Stimulated activated CD8-positive, alpha-beta memory T cell treated with anti-CD3 and anti-CD28 coated beads, Interleukin-12 subunit alpha, Interleukin-12 subunit beta, amount 100 ng/mL, for 24 hours (primary cell): ENCODE results near the gene STXBP6.

Source experiments
- DNase-seq: peaks from one replicate; pipeline ENCODE4 v3.0.0-alpha.2; 2020; ENCODE audit errors: extremely low read depth

The STXBP6 gene

DNA sequence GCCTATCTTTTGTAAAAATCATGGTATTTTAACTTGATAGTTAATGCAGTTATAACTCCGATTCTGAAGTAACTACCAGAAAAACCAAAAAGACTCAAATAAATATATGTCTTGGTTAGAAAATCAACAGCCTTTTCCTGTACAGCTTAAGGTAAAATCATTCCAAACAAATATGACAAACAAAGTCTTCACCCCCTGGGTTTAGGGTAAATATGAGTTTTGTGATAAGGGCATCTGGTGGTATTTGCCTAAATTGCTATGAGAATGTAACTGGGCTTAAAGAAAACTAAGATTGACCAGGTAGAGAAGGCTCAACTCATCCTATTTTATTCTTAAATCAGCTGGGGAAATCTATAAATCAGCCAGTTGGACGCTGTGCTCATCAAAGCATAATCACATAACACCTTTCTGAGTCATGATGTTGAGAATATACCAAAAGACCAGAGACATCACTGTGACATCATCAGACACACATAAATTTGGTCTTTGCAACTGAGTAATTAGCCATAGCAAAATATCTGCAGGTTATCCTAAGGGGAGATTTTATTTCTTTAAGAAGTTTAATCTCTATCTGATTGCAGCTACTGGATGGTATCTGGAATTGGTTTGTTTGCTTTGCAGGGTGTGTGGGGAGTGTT lies 133.9 kb downstream of the STXBP6 start:
- no peak for DNase-seq

DNA sequence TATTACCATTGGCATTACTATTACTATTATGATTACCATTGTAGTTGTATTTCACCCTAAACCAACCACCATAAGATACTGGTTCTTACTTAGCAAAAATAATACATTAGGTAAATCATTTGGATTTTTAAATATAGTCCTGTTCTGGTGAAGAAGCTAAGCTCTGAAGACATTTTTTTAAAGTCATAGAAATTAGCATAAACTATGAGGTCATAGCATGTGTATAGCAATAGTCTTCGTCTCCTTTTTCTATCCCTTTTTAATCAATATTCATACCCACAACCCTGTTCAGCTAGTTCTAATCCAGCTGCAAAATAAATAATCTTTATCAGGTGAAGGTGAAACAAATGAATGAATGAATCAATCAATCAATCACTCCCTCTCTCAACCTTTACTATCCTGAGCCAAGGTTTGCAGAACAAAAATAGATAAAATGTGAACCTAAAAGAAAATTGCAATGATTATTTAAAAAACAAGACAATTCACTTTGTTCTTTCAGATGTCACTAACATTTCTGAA lies 134.5 kb downstream of the STXBP6 start:
- DNase-seq = no peak

DNA sequence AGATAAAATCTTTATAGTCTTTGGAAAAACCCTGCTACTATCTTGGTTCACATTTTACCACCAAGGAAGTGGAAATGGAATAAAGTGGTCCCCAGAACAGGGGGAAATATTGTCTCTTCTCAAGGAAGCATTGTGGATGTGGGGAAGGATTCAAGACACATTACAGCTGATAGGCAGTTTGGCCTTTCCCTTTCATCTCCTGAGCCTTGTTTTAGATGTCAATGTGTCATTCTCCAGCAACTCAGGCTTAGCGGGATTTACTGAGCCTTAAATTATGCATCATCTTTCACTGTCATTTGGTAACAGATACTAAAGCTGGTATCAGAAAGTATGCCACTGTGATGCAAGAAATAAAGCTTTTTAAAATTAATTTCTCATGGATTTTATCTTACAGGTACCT lies 136.2 kb downstream of the STXBP6 start:
- no peak for DNase-seq

DNA sequence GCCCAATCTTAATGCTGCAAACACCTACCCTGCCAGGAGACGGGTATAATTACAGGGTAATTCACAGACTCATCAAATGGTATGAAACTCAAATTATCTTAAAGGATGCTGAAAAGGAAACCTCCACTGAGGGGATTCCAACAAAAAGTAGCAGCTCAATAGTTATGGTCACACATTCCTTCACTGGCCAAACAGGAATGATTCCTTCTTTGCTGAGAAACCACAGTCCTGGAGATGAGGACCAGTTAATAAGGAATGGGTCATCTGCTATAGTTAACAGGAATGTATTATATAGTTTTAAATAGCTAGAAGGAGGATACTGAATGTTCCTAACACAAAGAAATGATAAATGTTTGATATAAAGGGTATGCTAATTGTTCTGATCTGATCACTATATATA lies 136.9 kb downstream of the STXBP6 start:
- no peak for DNase-seq

DNA sequence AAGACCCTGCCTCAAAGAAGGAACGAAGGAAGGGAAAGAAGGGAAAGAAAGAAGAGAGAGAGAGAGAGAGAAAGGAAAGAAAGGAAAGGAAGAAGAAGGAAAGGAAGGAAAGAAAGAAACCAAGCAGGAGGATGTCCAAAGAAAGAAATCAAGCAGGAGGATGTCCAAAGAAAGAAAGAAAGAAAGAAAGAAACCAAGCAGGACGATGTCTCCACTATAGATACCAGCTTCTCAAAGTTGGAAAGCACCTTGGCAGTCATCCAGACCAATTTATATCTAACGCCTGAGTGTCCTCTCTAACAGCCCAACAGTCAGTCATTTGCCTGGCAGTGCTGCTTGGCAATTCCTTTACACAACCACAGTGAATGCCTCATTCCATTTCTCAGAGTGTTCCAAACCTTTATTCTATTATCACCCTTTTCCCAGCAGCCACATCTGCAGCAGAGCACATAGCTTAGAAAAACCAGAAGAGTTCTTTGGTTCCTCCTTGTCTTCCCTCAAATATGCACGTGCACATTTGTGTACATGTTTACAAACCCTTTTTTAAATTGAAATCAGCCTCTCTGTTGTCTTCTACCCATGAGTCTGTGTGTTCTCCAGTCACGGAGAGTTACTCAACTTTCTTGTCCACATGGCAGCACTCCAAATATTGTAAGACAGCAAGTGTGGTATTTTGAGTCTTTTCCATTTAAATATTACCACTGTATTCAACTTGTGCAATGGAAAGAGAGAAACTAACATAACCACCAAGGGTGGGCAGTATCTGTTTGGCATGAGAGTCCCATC lies 138.4 kb downstream of the STXBP6 start:
- DNase-seq = no peak

DNA sequence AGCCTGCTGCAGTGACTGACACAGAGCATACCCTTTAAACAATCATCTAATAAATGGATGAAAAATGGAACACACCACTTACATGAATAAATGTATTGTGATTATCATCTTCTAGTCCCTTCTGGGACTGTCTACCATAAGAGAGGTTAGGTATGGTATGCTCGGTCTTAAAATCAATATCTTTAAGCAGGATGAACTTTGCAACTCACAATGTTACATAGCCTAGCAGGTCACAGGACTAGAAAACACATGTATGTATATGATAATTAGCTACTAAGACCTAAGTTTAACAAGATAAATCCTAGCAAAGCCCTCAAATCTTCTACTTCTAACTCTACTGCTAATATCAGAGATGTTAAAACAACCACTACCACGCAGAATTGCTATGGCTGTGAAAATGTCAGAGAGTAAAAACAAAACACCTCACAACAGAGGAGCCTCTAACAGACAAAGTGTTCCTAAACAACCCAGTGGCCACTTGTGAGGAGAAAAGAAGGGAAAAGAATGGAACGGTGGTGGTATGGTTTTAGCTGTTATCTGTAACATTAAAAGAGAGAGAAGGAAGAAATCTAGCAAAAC lies 139.4 kb downstream of the STXBP6 start:
- no peak for DNase-seq

DNA sequence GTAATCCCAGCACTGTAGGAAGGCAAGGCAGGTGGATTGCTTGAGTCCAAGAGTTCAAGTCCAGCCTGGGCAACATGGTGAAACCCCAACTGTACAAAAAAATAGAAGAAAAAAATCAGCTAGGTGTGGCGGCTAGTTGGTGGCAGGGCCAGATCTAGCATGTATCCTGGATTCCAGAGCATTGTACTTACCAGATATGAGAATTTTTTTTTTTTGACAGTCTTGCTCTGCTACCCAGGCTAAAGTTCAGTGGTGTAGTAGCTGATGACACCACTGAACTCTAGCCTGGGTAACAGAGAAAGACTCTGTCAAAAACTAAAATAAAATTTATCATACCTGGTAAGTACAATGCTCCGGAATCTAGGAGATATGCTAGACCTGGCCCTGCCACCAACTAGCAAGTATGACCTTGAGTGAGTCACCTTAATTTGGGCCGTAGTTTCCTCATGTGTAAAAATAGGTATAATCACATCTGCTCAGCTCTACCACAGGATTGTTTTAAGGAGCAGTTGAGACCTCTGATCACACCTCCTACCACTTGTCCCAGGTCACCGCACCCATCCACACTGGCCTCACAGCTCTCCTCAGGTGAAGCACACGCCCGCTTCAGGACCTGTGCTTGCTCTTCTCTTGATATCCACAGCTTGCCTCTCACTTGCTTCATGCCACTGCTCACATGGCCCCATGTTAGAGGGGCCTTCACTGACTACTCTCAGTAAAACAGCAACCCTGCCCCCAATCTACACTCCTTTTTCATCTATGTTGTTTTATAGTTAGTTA lies 140.2 kb downstream of the STXBP6 start:
- DNase-seq = no peak

DNA sequence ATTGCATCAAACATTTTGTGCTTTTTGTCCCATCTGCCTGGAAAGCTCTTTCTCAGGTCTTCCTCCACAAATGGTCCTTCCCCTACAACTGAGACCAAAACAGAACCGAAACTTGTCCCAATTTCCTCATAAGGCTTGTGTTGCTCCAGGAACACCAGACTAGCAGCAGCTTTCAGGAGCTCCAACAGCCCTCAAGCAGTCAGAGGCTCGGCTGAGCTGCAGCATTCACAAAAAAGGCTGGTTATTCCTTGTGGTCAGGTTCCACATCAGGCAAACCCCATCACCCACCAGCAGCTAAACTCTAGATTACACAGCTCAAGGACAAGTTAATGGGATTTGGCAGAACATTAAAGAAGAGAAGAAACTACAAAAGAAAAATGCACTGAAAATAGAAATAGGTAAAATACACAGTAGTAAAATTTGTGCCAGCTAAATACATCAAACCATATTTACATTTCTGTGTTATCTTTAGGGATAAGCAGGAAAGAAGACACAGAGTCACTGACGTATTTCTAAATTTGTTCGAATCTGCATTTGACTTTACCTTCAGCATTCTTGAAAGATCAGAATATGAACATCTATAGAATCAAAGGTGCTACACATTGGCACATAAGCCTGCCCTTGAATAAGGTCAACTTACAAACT lies 141.2 kb downstream of the STXBP6 start:
- no peak for DNase-seq

DNA sequence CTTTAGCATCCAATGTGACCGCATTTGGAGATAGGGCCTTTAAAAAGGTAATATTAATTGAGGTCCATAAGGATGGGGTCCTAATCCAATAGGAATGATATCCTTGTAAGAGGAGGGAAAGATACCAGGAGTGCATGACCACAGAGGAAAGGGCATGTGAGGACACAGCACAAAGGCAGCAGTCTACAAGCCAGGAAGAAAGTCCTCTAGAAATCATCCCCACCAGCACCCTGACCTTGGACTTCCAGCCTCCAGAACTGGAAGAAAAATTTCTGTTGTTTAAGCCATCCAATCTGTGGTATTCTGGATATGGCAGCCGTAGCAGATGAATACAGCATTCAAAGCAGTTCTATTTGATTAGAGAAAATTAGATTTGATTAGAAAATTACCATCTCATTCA lies 145.4 kb downstream of the STXBP6 start:
- DNase-seq = no peak

DNA sequence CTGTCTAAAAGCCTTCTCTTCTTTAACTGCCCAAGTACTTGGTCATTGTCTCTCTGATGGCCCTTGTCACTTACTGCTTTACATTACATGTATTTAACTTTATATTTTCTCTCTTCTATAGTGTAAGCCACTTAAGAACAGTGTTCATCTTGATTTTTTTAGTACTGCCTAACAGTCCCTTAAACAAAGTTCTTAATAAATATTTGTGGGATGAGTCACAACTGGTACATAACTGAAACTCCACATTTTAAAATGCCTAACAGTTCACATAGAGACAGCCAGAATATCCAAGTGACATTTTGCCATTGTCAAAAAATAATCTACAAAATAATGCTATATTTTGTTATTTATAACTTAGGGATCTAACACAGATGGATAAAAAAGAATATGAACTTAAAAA lies 146.6 kb downstream of the STXBP6 start:
- no peak for DNase-seq

DNA sequence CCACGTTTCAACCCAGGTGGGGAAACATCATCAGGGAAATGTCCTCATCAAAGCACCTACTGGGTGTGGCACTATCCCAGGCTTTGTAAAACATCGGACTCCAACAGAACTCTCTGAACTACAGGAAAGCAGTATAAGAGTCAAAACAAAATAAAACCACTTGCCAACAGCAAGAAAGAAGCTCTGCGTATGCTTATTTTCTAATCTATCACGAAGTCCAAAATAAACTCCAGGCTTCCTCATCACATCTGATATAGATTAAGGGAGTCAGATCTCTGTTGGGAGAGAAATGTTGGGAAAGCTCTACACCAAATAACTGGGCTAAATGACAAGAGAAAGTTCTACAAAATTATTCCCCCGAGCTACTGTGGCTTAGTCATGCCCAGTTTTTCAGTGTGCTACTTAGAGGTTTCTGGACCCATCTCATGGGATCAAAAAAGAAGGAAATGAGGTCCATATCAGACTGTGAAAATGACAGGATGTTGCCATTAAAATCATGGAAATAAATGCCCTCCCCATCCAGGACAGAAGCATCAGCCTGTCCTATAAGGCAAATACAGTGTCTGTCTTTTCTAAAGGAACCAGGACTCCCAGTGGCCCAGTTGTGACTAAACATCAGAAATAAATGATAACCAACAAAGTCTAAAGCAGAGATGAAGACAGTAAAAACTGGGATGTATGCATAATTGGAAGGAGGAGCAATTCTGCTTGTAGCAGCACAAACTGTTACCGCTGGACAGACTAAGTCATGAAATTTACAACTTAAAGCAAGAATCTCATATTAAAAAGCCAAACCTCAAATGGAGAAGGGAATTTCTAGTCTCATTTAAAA lies 149.5 kb downstream of the STXBP6 start:
- no peak for DNase-seq

DNA sequence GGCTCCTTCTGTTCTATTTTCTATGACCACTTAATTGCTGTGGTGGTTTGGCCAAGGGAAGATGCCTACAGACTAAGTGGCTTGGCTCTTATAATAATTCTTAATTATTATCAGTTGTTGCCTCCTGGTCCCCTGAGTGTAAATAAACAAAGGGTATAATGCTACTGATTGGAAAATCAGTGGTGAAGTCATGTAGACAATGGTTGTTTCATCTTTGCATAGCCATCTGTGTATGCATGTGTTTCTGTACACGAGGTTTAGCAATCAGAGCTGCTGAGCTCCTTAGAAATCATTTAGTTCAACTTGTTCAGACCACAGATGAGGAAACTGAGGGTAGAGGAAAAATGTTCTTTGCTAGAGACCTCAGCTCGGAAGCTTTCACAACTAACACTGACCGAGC lies 152.2 kb downstream of the STXBP6 start:
- no peak for DNase-seq

DNA sequence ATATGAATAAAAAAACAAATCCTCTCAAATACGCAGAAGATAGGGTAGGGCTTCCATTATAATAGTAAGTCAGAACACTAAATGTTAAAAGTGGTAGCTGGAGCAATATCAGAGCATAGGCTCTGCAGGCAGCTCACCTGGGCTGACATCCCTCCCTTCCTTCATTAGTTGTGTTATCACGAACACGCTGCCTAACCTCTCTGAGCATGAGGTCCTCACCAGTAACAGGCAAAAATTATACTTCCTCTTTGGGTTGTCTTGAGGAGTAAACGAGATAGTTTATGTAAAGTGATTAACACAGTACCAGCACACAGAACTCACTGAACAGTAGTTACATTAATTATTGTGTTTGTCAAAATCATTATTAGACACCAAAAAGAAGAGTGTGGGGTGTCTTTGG lies 154.3 kb downstream of the STXBP6 start:
- no peak for DNase-seq

DNA sequence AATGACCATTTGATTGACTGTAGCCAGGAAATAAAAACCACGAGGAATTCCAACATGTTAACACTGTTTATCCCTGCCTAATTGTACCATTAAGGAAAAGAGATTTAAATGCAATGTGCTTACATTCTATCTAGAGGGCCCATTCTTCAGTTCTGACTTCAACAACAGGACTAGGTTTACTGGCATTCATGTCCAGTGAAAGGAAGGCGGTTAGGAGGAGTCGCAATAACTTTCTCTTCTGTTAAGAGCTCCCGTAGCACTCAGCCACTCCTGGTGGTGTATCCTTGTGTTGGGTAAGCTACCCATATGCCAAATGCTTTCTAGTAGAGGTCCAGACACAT lies 154.7 kb downstream of the STXBP6 start:
- DNase-seq = no peak

DNA sequence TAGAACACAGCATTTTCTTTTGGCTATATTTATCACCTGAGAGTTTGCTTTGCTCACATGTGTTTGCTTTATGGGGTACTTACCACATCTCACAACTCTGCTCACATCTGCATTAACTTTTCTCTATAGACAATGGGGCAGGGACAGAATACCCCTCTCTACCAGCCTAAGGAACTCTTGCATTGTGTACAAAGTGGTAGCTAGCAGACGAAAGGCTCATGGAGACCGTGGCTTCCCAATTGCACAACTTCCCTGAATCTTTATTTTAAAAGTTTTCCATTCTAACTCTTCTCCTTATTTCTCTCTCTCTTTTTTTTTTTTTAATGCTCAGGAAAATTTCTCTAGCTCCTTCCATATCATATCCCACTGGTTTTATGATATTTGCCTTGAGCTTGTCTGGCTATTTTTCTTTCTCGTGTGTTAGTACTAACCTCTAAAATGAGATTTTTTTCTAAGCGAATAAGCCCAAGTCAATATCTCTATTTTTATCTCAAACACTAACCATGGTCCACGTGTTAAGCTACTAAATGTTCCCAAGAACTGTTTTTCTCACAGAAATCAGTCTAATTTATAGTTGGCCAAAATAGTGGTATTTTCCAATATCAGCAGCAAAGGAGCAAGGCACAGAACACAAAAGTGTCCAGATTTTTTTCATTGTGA lies 155.2 kb downstream of the STXBP6 start:
- no peak for DNase-seq

DNA sequence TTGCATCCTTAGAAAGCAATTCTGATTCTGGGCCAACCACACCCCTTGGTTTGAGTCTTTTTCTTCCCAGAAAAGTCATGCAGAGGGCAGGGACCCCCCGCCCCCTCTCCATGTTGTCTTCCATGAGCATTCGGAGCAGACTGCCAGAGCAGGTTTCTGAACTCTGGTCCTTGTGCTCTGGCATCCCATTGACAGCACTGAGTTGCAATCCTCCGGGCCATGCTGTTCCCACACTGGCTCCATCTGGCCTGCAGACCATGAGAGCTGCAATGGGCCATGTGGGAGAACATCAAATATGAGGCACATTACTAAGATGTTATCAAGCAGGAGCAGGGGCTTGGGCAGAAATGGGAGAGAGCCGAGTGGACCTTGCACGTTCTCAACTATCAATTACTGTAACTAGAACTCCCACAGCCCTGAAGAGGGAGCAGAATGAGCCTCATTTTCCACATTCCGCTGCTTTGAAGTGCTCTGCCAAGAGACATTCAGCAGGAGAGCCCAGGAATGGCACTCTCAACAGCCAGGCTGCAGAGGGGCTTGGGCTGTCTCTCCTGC lies 157.4 kb downstream of the STXBP6 start:
- no peak for DNase-seq

DNA sequence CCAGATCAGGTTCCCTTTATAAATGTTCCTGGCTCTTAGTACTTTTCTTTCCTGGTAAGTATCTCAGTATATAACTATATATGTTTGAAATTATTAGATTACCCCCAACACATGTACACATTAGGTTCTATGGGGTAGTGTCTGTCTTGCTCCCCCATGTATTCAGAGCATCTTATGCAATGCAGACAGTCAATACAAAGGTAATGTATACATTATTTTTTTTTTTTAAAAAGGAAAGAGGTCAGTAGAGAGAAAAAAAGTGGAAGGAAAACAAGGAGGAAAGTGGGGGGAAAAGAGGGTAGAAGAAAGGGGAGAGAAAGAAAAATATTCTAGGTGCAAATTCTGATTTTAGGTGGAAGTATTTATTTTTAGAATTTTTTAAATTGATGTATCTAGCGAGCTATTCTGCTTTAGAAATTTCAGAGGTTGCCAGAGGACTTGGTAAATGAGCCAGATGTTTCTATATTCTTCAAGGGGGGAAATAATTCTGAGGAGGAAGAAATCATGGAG lies 157.9 kb downstream of the STXBP6 start:
- no peak for DNase-seq

DNA sequence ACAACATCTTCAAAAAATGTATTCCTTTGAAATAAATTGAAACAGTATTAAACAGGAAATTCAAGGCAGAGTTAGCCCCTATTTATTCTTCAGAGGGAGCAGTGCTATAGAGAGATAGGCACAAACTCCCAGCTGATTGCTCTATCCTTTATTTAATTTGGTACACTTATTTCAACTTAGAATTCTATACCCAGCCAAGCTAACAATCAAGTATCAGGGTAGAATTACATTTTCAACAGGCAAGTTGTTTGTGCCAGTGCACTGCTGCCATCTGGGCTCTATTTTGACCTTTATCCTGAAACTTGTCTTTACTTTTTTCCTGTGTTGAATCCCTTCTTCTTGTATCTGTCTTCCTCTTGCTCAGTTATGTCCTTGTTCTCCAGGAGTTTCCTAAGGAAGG lies 159.2 kb downstream of the STXBP6 start:
- DNase-seq = no peak

DNA sequence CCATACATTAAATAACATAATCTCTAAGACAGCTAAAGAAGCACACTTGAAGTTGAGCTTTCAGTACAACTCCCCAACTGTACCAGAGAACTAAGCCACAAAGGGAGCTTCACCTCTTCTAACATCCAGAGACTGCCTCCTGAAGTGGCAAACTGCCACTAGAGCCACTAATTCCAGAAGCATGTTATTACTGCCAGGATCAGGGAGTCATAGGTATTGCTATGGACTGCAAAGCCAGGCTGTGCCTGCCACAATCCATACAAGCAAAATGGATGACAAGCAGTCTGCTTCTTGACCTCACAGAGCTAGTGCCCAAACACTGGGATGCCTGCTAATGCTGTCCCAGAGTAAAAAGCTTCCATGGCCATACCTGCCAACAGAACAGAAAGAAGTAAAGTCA lies 160.1 kb downstream of the STXBP6 start:
- no peak for DNase-seq

DNA sequence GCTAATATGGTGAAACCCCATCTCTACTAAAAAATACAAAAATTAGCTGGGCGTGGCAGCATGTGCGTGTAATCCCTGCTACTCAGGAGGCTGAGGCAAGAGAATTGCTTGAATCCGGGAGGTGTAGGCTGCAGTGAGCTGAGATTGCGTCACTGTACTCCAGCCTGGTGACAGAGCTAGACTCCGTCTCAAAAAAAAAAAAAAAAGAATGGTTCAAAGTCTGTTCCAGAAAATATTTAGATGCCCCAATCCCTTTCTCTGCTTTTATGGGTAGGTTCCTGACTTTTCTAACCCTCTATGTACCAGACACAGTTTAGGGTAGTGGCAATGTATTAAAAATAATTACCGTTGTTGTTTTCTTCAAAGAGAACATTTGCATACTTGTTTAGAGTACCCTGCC lies 161.4 kb downstream of the STXBP6 start:
- DNase-seq = no peak
